ENCODE measurements around the gene CTSL. TPM values are rescaled to one million over a fixed set of nuclear protein-coding genes. Genes with fewer than 3 reads are reported as not detected.

The CTSL gene
- total and polyA plus RNA-seq, 5 donors, result 140 to 173 (median 144) TPM

DNA sequence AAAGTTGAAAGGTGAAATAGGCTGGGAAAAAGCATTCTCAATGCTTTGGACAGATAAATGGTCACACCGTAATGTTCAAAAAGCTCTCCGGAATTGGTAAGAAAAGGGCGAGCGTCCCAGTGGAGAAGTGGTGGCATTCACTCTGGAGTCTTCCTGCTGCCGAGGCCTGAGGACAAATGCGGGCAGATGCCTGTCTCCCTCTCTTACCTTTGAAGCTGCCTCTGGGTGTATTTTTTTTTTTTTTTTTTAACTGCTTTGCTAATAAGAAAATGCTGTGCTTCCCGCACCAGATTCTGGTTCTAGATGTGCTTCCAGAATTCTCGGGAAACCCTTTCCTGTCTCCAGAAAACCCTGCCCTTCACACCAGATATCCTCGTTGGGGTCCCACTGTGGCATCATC, 24.4 kb upstream of the CTSL start:
- DNase-seq (no peak), ATAC-seq (no peak)
- WGBS, result 87% methylated on average over 9 of the region's 9 CpGs

DNA sequence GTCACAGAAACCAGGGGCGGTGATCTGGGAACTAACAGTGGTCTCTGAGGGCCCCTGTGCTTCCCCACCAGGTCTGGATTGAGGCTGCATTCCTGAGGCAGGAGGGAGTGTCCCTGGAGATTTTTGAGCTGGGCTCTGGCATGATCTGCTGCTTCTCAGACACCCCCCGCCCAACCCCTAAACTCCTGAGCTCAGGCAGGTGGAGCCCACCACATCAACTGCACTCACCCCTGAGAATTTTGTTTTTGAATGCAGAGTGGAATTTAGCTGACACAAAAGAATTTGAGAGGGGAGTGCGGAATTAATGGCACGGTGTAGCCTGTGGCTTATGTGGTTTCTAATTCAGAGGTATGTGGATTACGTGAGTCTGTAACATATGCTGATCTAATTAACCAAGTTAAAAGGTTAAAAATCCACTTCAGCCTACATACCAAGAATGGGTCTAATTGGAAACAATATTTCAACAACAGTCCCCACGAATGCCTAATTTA, 23.9 kb upstream of the CTSL start:
- no peaks in the 10 kb centered on the region for H3K4me1 ChIP-seq (ENCODE audit: control insufficient read depth, insufficient read depth, low read length)
- intact Hi-C loops (cut with DNase I), result no loop called here
- WGBS, result 86% methylated on average over 6 of the region's 6 CpGs
- ATAC-seq (no peak), DNase-seq (no peak)
- H3K27ac ChIP-seq (ENCODE audit: low read length), result no peak overlapping the region
- no peak overlapping the region for H3K4me3 ChIP-seq (ENCODE audit: low read length)
- H3K27me3 ChIP-seq (ENCODE audit: control insufficient read depth, insufficient read depth), result no peaks in the 10 kb centered on the region
- no peaks in the 10 kb centered on the region for H3K9me3 ChIP-seq (ENCODE audit: control insufficient read depth, low read length)

More for the DNA sequence above, 24.4 kb upstream of the CTSL start:
- H3K27ac ChIP-seq (ENCODE audit: low read length), result no peak overlapping the region
- no peaks in the 10 kb centered on the region for H3K9me3 ChIP-seq (ENCODE audit: control insufficient read depth, low read length)
- H3K4me3 ChIP-seq (ENCODE audit: low read length), result no peak overlapping the region
- intact Hi-C loops (cut with DNase I), result no loop called here
- no peaks in the 10 kb centered on the region for H3K4me1 ChIP-seq (ENCODE audit: control insufficient read depth, insufficient read depth, low read length)
- no peaks in the 10 kb centered on the region for H3K27me3 ChIP-seq (ENCODE audit: control insufficient read depth, insufficient read depth)

DNA sequence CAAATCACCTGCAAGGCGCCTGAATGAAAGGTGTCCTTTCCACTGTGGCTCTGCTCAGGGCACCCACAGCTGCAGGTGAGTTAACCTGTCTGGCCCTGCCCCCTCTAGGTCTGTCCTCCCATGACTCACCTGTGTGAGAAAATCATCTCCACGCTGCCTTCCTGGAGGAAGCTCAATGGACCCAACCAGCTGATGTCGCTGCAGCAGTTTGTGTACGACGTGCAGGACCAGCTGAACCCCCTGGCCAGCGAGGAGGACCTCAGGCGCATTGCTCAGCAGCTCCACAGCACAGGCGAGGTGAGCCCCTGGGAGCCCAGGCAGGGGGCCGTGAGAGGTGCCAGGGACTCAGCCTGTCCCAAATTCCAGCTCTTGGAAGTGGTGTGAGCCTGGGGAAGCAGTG, 23.0 kb upstream of the CTSL start:
- 90% methylated on average over 9 of the region's 9 CpGs for WGBS
- no peak overlapping the region for H3K27ac ChIP-seq (ENCODE audit: low read length)
- no peaks in the 10 kb centered on the region for H3K9me3 ChIP-seq (ENCODE audit: control insufficient read depth, low read length)
- ATAC-seq, result no peak
- DNase-seq, result no peak
- no peaks in the 10 kb centered on the region for H3K27me3 ChIP-seq (ENCODE audit: control insufficient read depth, insufficient read depth)
- no peaks in the 10 kb centered on the region for H3K4me1 ChIP-seq (ENCODE audit: control insufficient read depth, insufficient read depth, low read length)
- intact Hi-C loops (cut with DNase I), result no loop called here
- H3K4me3 ChIP-seq (ENCODE audit: low read length), result no peak overlapping the region

DNA sequence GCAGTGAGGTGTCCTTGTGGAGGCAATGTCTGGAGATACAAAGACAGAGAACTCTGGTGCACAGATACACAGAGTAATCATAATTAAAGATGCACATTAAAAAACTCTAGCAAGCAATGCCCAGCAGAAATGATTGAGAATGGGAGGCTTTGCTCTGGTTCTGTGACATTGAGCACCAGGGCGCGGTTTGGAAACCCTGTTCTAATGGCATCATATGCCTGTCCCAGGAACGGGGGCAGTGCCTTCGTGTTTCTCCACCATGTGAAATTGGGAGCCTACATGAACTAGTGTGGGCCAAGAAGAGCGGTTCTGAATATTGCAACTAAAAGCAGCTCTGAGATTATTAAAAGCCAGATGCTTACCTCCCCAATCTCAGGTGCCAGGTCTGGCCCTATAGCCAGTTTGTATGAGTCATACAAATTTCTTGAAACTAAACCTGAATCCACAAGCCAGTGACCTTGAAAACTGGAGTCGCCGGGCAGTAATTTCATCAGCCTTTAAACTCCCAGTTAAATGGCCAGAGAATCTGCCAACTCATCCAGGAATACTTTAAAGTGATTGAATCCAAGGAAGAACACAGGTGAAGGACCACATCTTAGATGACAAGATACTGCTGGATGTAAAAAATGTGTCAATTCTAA, 22.2 kb upstream of the CTSL start:
- Histone ChIP-seq H3K4me3 (ENCODE audit: low read length) (no peak overlapping the region), H3K27ac (ENCODE audit: low read length) (no peak overlapping the region), H3K27me3 (ENCODE audit: control insufficient read depth, insufficient read depth) (no peaks in the 10 kb centered on the region), H3K9me3 (ENCODE audit: control insufficient read depth, low read length) (no peaks in the 10 kb centered on the region), H3K4me1 (ENCODE audit: control insufficient read depth, insufficient read depth, low read length) (no peaks in the 10 kb centered on the region)
- ATAC-seq (no peak), DNase-seq (no peak)
- intact Hi-C loops (cut with DNase I), result no loop called here
- WGBS, result 94% methylated on average over 7 of the region's 7 CpGs

DNA sequence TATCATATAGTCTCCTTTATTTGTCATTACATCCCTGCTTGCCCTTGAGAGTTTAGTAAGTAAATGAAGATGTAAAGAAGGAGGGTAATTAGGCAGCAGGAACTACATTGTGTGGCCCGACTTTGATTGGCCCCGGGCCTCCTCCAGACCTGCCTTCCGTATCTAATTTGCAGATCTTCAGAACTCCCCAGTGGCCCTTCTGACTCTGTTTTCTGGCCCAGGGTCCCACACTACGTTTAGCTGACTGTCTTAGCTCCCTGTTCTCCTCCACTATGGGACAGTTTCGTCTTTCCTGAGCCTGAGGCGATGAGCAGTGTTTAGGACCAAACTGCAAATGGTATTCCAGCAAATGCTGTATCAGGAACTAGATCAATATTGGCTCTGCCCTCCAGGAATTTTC, 21.6 kb upstream of the CTSL start:
- H3K27ac ChIP-seq (ENCODE audit: low read length), result no peak overlapping the region
- no peaks in the 10 kb centered on the region for H3K9me3 ChIP-seq (ENCODE audit: control insufficient read depth, low read length)
- no peaks in the 10 kb centered on the region for H3K27me3 ChIP-seq (ENCODE audit: control insufficient read depth, insufficient read depth)
- H3K4me1 ChIP-seq (ENCODE audit: control insufficient read depth, insufficient read depth, low read length), result no peaks in the 10 kb centered on the region
- DNase-seq, result no peak
- H3K4me3 ChIP-seq (ENCODE audit: low read length), result no peak overlapping the region
- intact Hi-C loops (cut with DNase I), result no loop called here
- 82% methylated on average over 6 of the region's 6 CpGs for WGBS
- ATAC-seq, result no peak

DNA sequence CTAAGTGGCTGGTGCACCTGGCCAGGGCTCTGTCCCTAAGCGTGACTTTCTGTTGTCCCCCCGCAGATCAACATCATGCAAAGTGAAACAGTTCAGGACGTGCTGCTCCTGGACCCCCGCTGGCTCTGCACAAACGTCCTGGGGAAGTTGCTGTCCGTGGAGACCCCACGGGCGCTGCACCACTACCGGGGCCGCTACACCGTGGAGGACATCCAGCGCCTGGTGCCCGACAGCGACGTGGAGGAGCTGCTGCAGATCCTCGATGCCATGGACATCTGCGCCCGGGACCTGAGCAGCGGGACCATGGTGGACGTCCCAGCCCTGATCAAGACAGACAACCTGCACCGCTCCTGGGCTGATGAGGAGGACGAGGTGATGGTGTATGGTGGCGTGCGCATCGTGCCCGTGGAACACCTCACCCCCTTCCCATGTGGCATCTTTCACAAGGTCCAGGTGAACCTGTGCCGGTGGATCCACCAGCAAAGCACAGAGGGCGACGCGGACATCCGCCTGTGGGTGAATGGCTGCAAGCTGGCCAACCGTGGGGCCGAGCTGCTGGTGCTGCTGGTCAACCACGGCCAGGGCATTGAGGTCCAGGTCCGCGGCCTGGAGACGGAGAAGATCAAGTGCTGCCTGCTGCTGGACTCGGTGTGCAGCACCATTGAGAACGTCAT, 19.7 kb upstream of the CTSL start:
- Histone ChIP-seq H3K27ac (ENCODE audit: low read length) (no peak overlapping the region), H3K4me3 (ENCODE audit: low read length) (no peak overlapping the region), H3K27me3 (ENCODE audit: control insufficient read depth, insufficient read depth) (no peaks in the 10 kb centered on the region), H3K4me1 (ENCODE audit: control insufficient read depth, insufficient read depth, low read length) (no peaks in the 10 kb centered on the region), H3K9me3 (ENCODE audit: control insufficient read depth, low read length) (no peaks in the 10 kb centered on the region)
- ATAC-seq (no peak), DNase-seq (peak in 1 of 3 donors; percentile 27)
- intact Hi-C loops (cut with DNase I), result no loop called here
- WGBS, result 97% methylated on average over 39 of the region's 39 CpGs

DNA sequence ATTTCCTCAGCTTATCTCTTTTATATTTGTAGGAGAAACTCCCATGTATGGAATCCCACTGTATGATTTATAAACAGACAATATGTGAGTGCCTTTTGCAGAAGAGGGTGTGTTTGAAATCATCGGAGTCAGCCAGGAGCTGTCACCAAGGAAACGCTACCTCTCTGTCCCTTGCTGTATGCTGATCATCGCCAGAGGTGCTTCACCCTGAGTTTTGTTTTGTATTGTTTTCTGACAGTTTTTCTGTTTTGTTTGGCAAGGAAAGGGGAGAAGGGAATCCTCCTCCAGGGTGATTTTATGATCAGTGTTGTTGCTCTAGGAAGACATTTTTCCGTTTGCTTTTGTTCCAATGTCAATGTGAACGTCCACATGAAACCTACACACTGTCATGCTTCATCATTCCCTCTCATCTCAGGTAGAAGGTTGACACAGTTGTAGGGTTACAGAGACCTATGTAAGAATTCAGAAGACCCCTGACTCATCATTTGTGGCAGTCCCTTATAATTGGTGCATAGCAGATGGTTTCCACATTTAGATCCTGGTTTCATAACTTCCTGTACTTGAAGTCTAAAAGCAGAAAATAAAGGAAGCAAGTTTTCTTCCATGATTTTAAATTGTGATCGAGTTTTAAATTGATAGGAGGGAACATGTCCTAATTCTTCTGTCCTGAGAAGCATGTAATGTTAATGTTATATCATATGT, 18.0 kb upstream of the CTSL start:
- intact Hi-C loops (cut with DNase I), result no loop called here
- no peak for DNase-seq
- H3K27ac ChIP-seq (ENCODE audit: low read length), result no peak overlapping the region
- no peak for ATAC-seq
- no peak overlapping the region for H3K4me3 ChIP-seq (ENCODE audit: low read length)
- H3K27me3 ChIP-seq (ENCODE audit: control insufficient read depth, insufficient read depth), result no peaks in the 10 kb centered on the region
- no peaks in the 10 kb centered on the region for H3K4me1 ChIP-seq (ENCODE audit: control insufficient read depth, insufficient read depth, low read length)
- no peaks in the 10 kb centered on the region for H3K9me3 ChIP-seq (ENCODE audit: control insufficient read depth, low read length)
- 48% methylated on average over 6 of the region's 6 CpGs for WGBS

DNA sequence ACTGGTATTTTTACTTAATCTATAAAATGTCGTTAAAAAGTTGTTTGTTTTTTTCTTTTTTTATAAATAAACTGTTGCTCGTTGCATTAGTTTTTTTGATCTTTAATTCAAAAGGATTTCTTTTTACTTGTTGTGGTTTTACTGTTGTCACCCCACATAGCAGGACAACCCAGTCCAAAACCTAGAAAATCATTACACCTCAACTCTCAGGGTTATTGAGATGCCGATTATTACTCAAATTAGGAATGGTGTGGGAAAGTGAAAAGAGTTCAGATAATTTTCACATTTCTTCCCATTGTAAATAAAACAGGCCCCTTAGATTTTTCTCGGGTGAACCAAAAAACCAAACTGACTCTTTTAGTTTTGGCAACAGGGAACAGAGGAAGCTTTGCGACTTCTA, 17.4 kb upstream of the CTSL start:
- intact Hi-C loops (cut with DNase I), result no loop called here
- DNase-seq (no peak), ATAC-seq (no peak)
- WGBS, result 83% methylated on average over 5 of the region's 5 CpGs
- H3K27ac ChIP-seq (ENCODE audit: low read length), result no peak overlapping the region
- no peak overlapping the region for H3K4me3 ChIP-seq (ENCODE audit: low read length)
- no peaks in the 10 kb centered on the region for H3K9me3 ChIP-seq (ENCODE audit: control insufficient read depth, low read length)
- H3K4me1 ChIP-seq (ENCODE audit: control insufficient read depth, insufficient read depth, low read length), result peaks cover 3% of the 10 kb centered on the region
- no peaks in the 10 kb centered on the region for H3K27me3 ChIP-seq (ENCODE audit: control insufficient read depth, insufficient read depth)

DNA sequence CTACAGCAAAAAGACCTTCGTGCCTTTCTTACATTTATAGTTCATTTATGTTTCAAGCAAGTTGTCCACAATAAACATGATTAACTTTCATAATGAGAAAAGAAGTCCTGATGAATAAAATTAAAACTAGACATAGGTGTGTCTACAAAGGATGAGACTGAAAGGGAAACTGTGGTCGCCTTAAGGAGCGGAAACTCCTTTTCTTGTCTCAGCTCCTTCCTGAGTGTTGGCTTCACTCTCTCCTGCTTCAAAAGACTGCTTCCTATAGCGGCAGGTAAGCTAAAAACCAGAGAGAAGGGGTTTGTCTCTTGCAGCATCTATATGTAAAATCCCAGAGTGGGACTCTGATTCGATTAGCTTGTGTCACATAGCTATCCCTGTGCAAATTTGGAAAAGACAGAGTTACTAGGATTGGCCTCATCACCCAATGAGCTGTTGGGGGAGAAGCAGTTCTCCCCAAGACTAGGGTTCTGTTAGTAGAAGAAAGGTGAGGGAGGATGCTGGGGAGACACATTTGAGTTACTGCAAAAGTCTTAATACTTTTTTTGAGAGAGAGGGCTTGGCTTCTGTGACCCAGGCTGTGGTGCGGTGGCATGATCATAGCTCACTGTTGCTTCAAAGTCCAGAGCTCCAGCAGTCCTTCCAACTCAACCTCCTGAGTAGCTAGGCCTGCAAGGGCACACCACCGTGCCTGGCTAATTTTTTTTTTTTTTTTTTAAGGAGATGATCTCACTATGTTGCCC, 16.8 kb upstream of the CTSL start:
- Histone ChIP-seq H3K9me3 (ENCODE audit: control insufficient read depth, low read length) (no peaks in the 10 kb centered on the region), H3K4me1 (ENCODE audit: control insufficient read depth, insufficient read depth, low read length) (peaks cover 3% of the 10 kb centered on the region), H3K27ac (ENCODE audit: low read length) (no peak overlapping the region), H3K27me3 (ENCODE audit: control insufficient read depth, insufficient read depth) (no peaks in the 10 kb centered on the region), H3K4me3 (ENCODE audit: low read length) (no peak overlapping the region)
- 92% methylated on average over 7 of the region's 7 CpGs for WGBS
- DNase-seq (no peak), ATAC-seq (no peak)
- intact Hi-C loops (cut with DNase I), result no loop called here

DNA sequence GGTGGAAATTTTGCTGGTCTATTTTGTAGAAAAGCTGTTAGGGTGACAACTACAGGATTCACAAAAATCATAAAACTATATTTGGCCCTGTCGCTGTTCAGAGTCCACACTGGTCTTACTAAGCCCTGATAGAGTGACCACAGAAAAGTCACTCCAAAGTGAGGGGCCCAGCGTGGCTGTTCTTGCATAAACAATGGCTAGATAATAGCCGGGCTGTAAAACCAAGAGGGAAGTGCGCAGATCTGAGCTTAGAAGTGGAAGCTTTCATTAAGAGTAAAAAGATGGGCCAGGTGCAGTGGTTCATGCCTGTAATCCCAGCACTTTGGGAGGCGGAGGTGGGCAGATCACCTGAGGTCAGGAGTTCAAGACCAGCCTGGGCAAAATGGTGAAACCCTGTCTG, 15.5 kb upstream of the CTSL start:
- ATAC-seq (no peak), DNase-seq (no peak)
- Histone ChIP-seq H3K27me3 (ENCODE audit: control insufficient read depth, insufficient read depth) (no peaks in the 10 kb centered on the region), H3K4me3 (ENCODE audit: low read length) (no peak overlapping the region), H3K9me3 (ENCODE audit: control insufficient read depth, low read length) (no peaks in the 10 kb centered on the region), H3K27ac (ENCODE audit: low read length) (no peak overlapping the region), H3K4me1 (ENCODE audit: control insufficient read depth, insufficient read depth, low read length) (peaks cover 5% of the 10 kb centered on the region)
- intact Hi-C loops (cut with DNase I), result no loop called here
- 88% methylated on average over 5 of the region's 5 CpGs for WGBS
